ENCODE measurements around the gene SIRPD. TPM values are rescaled to one million over a fixed set of nuclear protein-coding genes. Genes with fewer than 3 reads are reported as not detected.

Gene SIRPD
- total RNA-seq, 1 experiment from 2014 or later = not detected

GRCh38 chr20:1566701-1567100 is 9.2 kb upstream of the SIRPD start:
- BruUV-seq (replicated peaks) = no TSS peak
- H3K4me3 Mint-ChIP-seq (ENCODE audit: unreplicated experiment) = no peak overlapping the region
- DNase-seq = no peak
- peaks cover 13% of the 10 kb centered on the region for H3K9me3 Mint-ChIP-seq (ENCODE audit: unreplicated experiment)
- Histone ChIP-seq H3K4me1 (no peaks in the 10 kb centered on the region), H3K9me3 (no peaks in the 10 kb centered on the region), H3K27me3 (replicated peaks; ENCODE audit: control insufficient read depth, insufficient read depth, low read length) (no peaks in the 10 kb centered on the region), H3K4me3 (ENCODE audit: low read depth, low read length) (no peak overlapping the region), H3K36me3 (ENCODE audit: control insufficient read depth, insufficient read depth, low read length) (no peaks in the 10 kb centered on the region)
- H3K27me3 Mint-ChIP-seq (ENCODE audit: insufficient read depth, unreplicated experiment) = peaks cover 34% of the 10 kb centered on the region
- POLR2A ChIA-PET = no interaction called here
- intact Hi-C loops (cut with micrococcal nuclease; ENCODE audit: unreplicated experiment) = no loop called here
- H3K36me3 Mint-ChIP-seq (ENCODE audit: insufficient read depth, unreplicated experiment) = no peaks in the 10 kb centered on the region
- CTCF ChIA-PET = no interaction called here
- H3K4me1 Mint-ChIP-seq (ENCODE audit: low read depth, unreplicated experiment) = no peaks in the 10 kb centered on the region
- no peak overlapping the region for H3K27ac Mint-ChIP-seq (ENCODE audit: unreplicated experiment)
- no peak for TF ChIP-seq CTCF (IDR thresholded peaks at IDR 0.05; ENCODE audit: insufficient read depth in 1 of 2, low read depth in 1 of 2, low read length in 1 of 2, severe bottlenecking in 1 of 2, unreplicated experiment in 1 of 2)

- Mint-ChIP-seq H3K9me3 (ENCODE audit: unreplicated experiment) (peaks cover 13% of the 10 kb centered on the region), H3K36me3 (ENCODE audit: insufficient read depth, unreplicated experiment) (no peaks in the 10 kb centered on the region), H3K4me1 (ENCODE audit: low read depth, unreplicated experiment) (no peaks in the 10 kb centered on the region), H3K4me3 (ENCODE audit: unreplicated experiment) (no peak overlapping the region), H3K27me3 (ENCODE audit: insufficient read depth, unreplicated experiment) (peaks cover 38% of the 10 kb centered on the region), H3K27ac (ENCODE audit: unreplicated experiment) (no peak overlapping the region)
- TF ChIP-seq CTCF (IDR thresholded peaks at IDR 0.05; ENCODE audit: insufficient read depth in 1 of 2, low read depth in 1 of 2, low read length in 1 of 2, severe bottlenecking in 1 of 2, unreplicated experiment in 1 of 2) = no peak
- intact Hi-C loops (cut with micrococcal nuclease; ENCODE audit: unreplicated experiment) = no loop called here
- no peak overlapping the region for H3K4me3 ChIP-seq (ENCODE audit: low read depth, low read length)
- ChIA-PET CTCF (no interaction called here), POLR2A (no interaction called here)
- H3K4me1 ChIP-seq = no peaks in the 10 kb centered on the region
- no peaks in the 10 kb centered on the region for H3K36me3 ChIP-seq (ENCODE audit: control insufficient read depth, insufficient read depth, low read length)
- no TSS peak for BruUV-seq (replicated peaks)
- H3K9me3 ChIP-seq = no peaks in the 10 kb centered on the region
- no peak for DNase-seq
- H3K27me3 ChIP-seq (replicated peaks; ENCODE audit: control insufficient read depth, insufficient read depth, low read length) = no peaks in the 10 kb centered on the region
These were observed 8.0 kb upstream of the SIRPD start for GRCh38 chr20:1565461-1565860.

GRCh38 chr20:1563598-1563997 is 6.1 kb upstream of the SIRPD start:
- Mint-ChIP-seq H3K4me3 (ENCODE audit: unreplicated experiment) (no peak overlapping the region), H3K27ac (ENCODE audit: unreplicated experiment) (no peak overlapping the region), H3K9me3 (ENCODE audit: unreplicated experiment) (peaks cover 13% of the 10 kb centered on the region), H3K4me1 (ENCODE audit: low read depth, unreplicated experiment) (no peaks in the 10 kb centered on the region), H3K27me3 (ENCODE audit: insufficient read depth, unreplicated experiment) (peaks cover 32% of the 10 kb centered on the region), H3K36me3 (ENCODE audit: insufficient read depth, unreplicated experiment) (no peaks in the 10 kb centered on the region)
- intact Hi-C loops (cut with micrococcal nuclease; ENCODE audit: unreplicated experiment) = no loop called here
- no peaks in the 10 kb centered on the region for H3K9me3 ChIP-seq
- H3K4me3 ChIP-seq (ENCODE audit: low read depth, low read length) = no peak overlapping the region
- CTCF ChIA-PET = no interaction called here
- no TSS peak for BruUV-seq (replicated peaks)
- POLR2A ChIA-PET = no interaction called here
- no peaks in the 10 kb centered on the region; the same call in 1 of the 2 replicates for H3K27me3 ChIP-seq (replicated peaks; ENCODE audit: control insufficient read depth, insufficient read depth, low read length)
- no peak for TF ChIP-seq CTCF (IDR thresholded peaks at IDR 0.05; ENCODE audit: insufficient read depth in 1 of 2, low read depth in 1 of 2, low read length in 1 of 2, severe bottlenecking in 1 of 2, unreplicated experiment in 1 of 2)
- no peak for DNase-seq
- H3K36me3 ChIP-seq (ENCODE audit: control insufficient read depth, insufficient read depth, low read length) = no peaks in the 10 kb centered on the region
- H3K4me1 ChIP-seq = no peaks in the 10 kb centered on the region

Data from Caco-2 (cell line).